Brain pericyte (primary cell): Measurements from ENCODE around the gene SMCR8.
A peak's percentile ranks its signal among the peaks of the same experiment; 100 is the strongest.
"Not testable (repeated sequence)": the region's sequence is repeated elsewhere in the genome, so short reads cannot be mapped to it uniquely, and the experiment has no call there.

ENCODE experiments used
- DNase-seq: peaks from one replicate; pipeline ENCODE4 v3.0.0-alpha.2; 2012; ENCODE audit warnings: low read depth, low spot score

SMCR8 gene

GRCh38 chr17:18314731-18315561, at the start of gene SMCR8, which contains the start of gene TOP3A:
SMCR8 (plus strand) TSS chr17:18315293; CDS start chr17:18315790, 497 bp downstream.
TOP3A (minus strand) TSS chr17:18314994; CDS start chr17:18314778, 216 bp downstream.
- peak; percentile 96 for DNase-seq

GRCh38 chr17:18267366-18267765, 47.7 kb upstream of the SMCR8 start:
- DNase-seq, result no peak

- no peak for DNase-seq
These were observed 47.0 kb upstream of the SMCR8 start for GRCh38 chr17:18267927-18268711.

GRCh38 chr17:18270046-18270931, 44.8 kb upstream of the SMCR8 start:
- no peak for DNase-seq

- no peak for DNase-seq
These were observed 38.0 kb upstream of the SMCR8 start for GRCh38 chr17:18277076-18277475.

- no peak for DNase-seq
These were observed 36.2 kb upstream of the SMCR8 start for GRCh38 chr17:18278867-18279266.

GRCh38 chr17:18280249-18280648, 34.8 kb upstream of the SMCR8 start:
- DNase-seq, result no peak

- DNase-seq, result no peak
These were observed 34.2 kb upstream of the SMCR8 start for GRCh38 chr17:18280766-18281371.

GRCh38 chr17:18281788-18282187, 33.3 kb upstream of the SMCR8 start:
- DNase-seq, result no peak

- no peak for DNase-seq
These were observed 29.8 kb upstream of the SMCR8 start for GRCh38 chr17:18285296-18285695.

- no peak for DNase-seq
These were observed 23.2 kb upstream of the SMCR8 start for GRCh38 chr17:18291718-18292540.

GRCh38 chr17:18298061-18298460, 17.0 kb upstream of the SMCR8 start:
- DNase-seq, result not testable (repeated sequence)

GRCh38 chr17:18300725-18301480, 14.2 kb upstream of the SMCR8 start:
- no peak for DNase-seq

- not testable (repeated sequence) for DNase-seq
These were observed 11.9 kb upstream of the SMCR8 start for GRCh38 chr17:18303206-18303605.

- DNase-seq, result no peak
These were observed 5.9 kb upstream of the SMCR8 start for GRCh38 chr17:18309202-18309601.

- DNase-seq, result no peak
These were observed 898 bp upstream of the SMCR8 start for GRCh38 chr17:18314059-18314730.

GRCh38 chr17:18315562-18315922, 449 bp downstream of the SMCR8 start:
- no peak for DNase-seq

GRCh38 chr17:18315961-18316360, 868 bp downstream of the SMCR8 start:
- DNase-seq, result no peak

GRCh38 chr17:18318117-18318516, 3.0 kb downstream of the SMCR8 start:
- DNase-seq, result no peak
